DOHH2 (cell line): ENCODE measurements around the gene GPX3.

Source experiments
- H3F3A ChIP-seq: fragments of 200-600 bp; sonication (generic), shearing (Covaris generic); 2 replicates; pipeline ENCODE4 v1.6.0; 2016; ENCODE audit warnings: antibody characterized with exemption, mild to moderate bottlenecking; ENCODE audit not compliant: control insufficient read depth, insufficient read depth
- H3K27ac ChIP-seq: fragments of 200-600 bp; sonication (generic); 2 replicates; pipeline ENCODE4 v1.5.1; 2014; ENCODE audit warnings: low read depth, mild to moderate bottlenecking, low read length, moderate library complexity
- H3K27me3 ChIP-seq: fragments of 200-600 bp; sonication (generic); 2 replicates; pipeline ENCODE4 v1.6.1; 2014; ENCODE audit warnings: mild to moderate bottlenecking, low read length, mixed read lengths; ENCODE audit not compliant: control insufficient read depth
- H3K36me3 ChIP-seq: fragments of 200-600 bp; sonication (generic); 2 replicates; pipeline ENCODE4 v1.6.1; 2014; ENCODE audit warnings: mild to moderate bottlenecking, low read length, moderate library complexity, mixed read lengths; ENCODE audit not compliant: control insufficient read depth
- H3K4me1 ChIP-seq: fragments of 200-600 bp; sonication (generic); 2 replicates; pipeline ENCODE4 v1.6.1; 2014; ENCODE audit warnings: mild to moderate bottlenecking, low read length, mixed read lengths; ENCODE audit not compliant: control insufficient read depth
- H3K4me2 ChIP-seq: fragments of 200-600 bp; sonication (generic); 2 replicates; pipeline ENCODE4 v1.6.0; 2014; ENCODE audit warnings: mild to moderate bottlenecking, low read length, moderate library complexity
- H3K4me3 ChIP-seq: fragments of 200-600 bp; sonication (generic); 2 replicates; pipeline ENCODE4 v1.5.1; 2014; ENCODE audit warnings: mild to moderate bottlenecking, low read length, mixed read lengths
- H3K79me2 ChIP-seq: fragments of 200-600 bp; sonication (generic); 2 replicates; pipeline ENCODE4 v1.6.1; 2014; ENCODE audit warnings: mild to moderate bottlenecking, low read length, mixed read lengths; ENCODE audit not compliant: control insufficient read depth
- H3K9me2 ChIP-seq: fragments of 200-600 bp; sonication (generic); replicated peaks from 2 replicates; pipeline ENCODE4 v1.6.1; 2014; ENCODE audit warnings: mild to moderate bottlenecking, low read length, mixed read lengths; ENCODE audit not compliant: control insufficient read depth
- H3K9me3 ChIP-seq: fragments of 200-600 bp; sonication (generic); 2 replicates; pipeline ENCODE4 v1.6.1; 2014; ENCODE audit warnings: antibody characterized with exemption, low read length, mixed read lengths; ENCODE audit not compliant: control insufficient read depth, insufficient read depth
- H4K20me1 ChIP-seq: fragments of 200-600 bp; sonication (generic); 2 replicates; pipeline ENCODE4 v1.6.0; 2014; ENCODE audit warnings: low read depth, mild to moderate bottlenecking, antibody characterized with exemption, low read length, moderate library complexity; ENCODE audit not compliant: control insufficient read depth, insufficient read depth
- CTCF ChIP-seq: fragments of 200-600 bp; sonication (generic); IDR thresholded peaks from one replicate; pipeline ENCODE4 v1.5.1; 2014; ENCODE audit warnings: antibody characterized with exemption, mild to moderate bottlenecking, low read depth, low read length; ENCODE audit not compliant: poor library complexity, severe bottlenecking
- EZH2phosphoT487 ChIP-seq: fragments of 200-600 bp; sonication (generic); IDR thresholded peaks from 2 replicates; pipeline ENCODE4 v1.6.1; 2017; ENCODE audit warnings: borderline replicate concordance, mild to moderate bottlenecking, antibody characterized with exemption, low read length, moderate library complexity, mixed read lengths

GPX3 gene

GRCh38 chr5:151023047-151023615 is 2.7 kb downstream of the GPX3 start:
- Histone ChIP-seq H3K4me3 (no peak overlapping the region), H3K27ac (no peak overlapping the region), H4K20me1 (no peaks in the 10 kb centered on the region), H3K27me3 (0 out of 2 replicates have a peak, but pooled peaks cover 3% of the 10 kb centered on the region), H3K9me3 (no peaks in the 10 kb centered on the region), H3K4me2 (no peak overlapping the region), H3K9me2 (no peaks in the 10 kb centered on the region), H3K36me3 (no peaks in the 10 kb centered on the region; the same call in 1 of the 2 replicates), H3K79me2 (no peaks in the 10 kb centered on the region), H3K4me1 (no peaks in the 10 kb centered on the region), H3F3A (no peaks in the 10 kb centered on the region)
- TF ChIP-seq EZH2phosphoT487 = no peak
- TF ChIP-seq CTCF = no peak

GRCh38 chr5:151023651-151024050 is 3.3 kb downstream of the GPX3 start:
- H3K9me2 ChIP-seq = no peaks in the 10 kb centered on the region
- H3K4me2 ChIP-seq = no peak overlapping the region
- no peak overlapping the region for H3K27ac ChIP-seq
- no peaks in the 10 kb centered on the region for H3K4me1 ChIP-seq
- H3K27me3 ChIP-seq = 0 out of 2 replicates have a peak, but pooled peaks cover 3% of the 10 kb centered on the region
- no peak for TF ChIP-seq CTCF
- no peak for TF ChIP-seq EZH2phosphoT487
- no peaks in the 10 kb centered on the region for H3F3A ChIP-seq
- no peaks in the 10 kb centered on the region for H4K20me1 ChIP-seq
- H3K9me3 ChIP-seq = no peaks in the 10 kb centered on the region
- H3K36me3 ChIP-seq = peaks cover 2% of the 10 kb centered on the region; the same call in 1 of the 2 replicates
- H3K4me3 ChIP-seq = no peak overlapping the region
- no peaks in the 10 kb centered on the region for H3K79me2 ChIP-seq

- Histone ChIP-seq H3K27ac (no peak overlapping the region), H3K9me3 (no peaks in the 10 kb centered on the region), H3K4me2 (no peak overlapping the region), H3K9me2 (no peaks in the 10 kb centered on the region), H3K4me1 (no peaks in the 10 kb centered on the region), H4K20me1 (no peaks in the 10 kb centered on the region), H3F3A (no peaks in the 10 kb centered on the region), H3K36me3 (peaks cover 8% of the 10 kb centered on the region; the same call in 1 of the 2 replicates), H3K27me3 (0 out of 2 replicates have a peak, but pooled peaks cover 3% of the 10 kb centered on the region), H3K4me3 (no peak overlapping the region), H3K79me2 (no peaks in the 10 kb centered on the region)
- no peak for TF ChIP-seq EZH2phosphoT487
- no peak for TF ChIP-seq CTCF
Measured at GRCh38 chr5:151024440-151025249, 4.3 kb downstream of the GPX3 start.
